GM18909 (cell line): Measurements from ENCODE around the gene SAP30BP.

Experiments used
- ATAC-seq: cut with Tn5 transposase; IDR thresholded peaks from one replicate; pipeline ENCODE4 v1.9.1; 2021; ENCODE audit warnings: mild to moderate bottlenecking; ENCODE audit not compliant: unreplicated experiment, poor library complexity

The SAP30BP gene

DNA sequence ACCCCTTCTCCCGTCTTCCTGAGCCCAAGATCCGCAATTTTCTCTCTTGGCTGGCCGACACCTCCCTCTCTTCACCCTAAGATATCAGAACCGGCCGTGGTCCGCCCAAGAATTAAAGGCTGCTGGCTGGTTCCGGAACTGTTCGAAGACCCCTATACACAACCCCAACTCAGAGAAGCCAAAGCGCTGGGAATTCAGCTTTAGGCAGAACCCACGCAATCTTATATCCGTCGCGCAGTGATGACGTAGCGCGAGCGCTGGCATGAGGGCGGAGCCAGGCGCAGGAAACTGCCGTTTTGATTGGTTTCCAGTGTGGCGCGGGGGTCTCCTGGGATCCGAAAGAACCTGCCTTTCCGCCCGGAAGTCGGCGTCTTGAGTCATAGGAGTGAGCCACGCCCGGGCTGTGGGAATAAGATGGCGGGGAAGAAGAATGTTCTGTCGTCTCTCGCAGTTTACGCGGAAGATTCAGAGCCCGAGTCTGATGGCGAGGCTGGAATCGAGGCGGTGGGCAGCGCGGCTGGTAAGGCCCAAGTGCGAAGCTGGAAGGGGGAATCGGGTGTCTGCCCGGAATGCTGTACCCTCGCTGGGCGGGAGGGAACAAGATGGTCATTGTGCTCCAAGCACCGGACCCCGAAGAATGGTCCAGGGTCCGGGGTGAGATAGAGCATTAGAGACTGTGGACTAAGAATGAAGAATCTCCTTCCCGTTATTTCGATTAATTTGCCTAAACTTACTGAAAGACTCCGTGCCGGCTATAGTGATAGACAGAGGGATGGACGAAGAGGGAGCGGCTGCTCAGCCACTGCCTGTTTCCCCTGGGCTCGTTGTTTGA lies at the start of gene SAP30BP, which contains the start of gene RECQL5:
SAP30BP (plus strand) TSS at position 380 of the 832 bp plus-strand sequence; CDS start at position 415, 35 bp downstream.
RECQL5 (minus strand) TSS at position 196 of the 832 bp plus-strand sequence. CDS start 597 bp downstream, outside the sequence.
- ATAC-seq = peak; percentile 76

GRCh38 chr17:75617675-75618074 lies 49.5 kb upstream of the SAP30BP start:
- no peak for ATAC-seq

DNA sequence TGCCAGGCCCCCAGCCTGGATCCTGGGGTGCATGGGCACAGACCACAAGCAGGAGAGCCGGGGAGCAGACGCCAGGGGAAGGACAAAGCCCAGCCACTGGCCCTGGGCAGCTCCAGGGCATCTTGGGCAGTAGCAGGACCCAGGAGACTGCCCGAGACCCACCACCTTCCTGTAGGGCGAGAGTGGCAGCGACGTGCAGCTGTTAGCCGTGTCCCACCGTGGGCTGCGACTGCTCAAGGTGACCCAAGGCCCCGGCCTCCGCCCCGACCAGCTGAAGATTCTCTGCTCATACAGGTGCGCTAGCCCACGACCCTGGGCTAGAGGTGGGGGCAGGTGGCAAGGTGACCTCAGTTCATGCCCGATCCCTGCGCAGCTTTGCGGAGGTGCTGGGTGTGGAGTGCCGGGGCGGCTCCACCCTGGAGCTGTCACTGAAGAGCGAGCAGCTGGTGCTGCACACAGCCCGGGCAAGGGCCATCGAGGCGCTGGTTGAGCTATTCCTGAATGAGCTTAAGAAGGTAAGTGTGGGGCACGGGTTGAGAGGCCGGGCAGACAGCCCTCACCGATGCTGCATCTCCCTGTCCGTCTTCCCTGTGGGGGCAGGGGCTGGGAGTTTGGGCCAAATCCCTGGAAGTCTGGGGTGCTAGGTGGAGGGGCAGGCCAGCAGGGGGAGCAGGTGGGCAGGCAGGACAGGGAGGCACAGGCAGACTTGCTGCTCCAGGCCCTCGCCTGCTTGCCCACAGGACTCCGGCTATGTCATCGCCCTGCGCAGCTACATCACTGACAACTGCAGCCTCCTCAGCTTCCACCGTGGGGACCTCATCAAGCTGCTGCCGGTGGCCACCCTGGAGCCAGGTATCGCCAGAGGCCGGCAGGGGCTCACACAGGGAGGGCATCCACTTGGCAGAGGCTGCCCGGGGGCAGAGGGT lies 47.4 kb upstream of the SAP30BP start:
- no peak for ATAC-seq

DNA sequence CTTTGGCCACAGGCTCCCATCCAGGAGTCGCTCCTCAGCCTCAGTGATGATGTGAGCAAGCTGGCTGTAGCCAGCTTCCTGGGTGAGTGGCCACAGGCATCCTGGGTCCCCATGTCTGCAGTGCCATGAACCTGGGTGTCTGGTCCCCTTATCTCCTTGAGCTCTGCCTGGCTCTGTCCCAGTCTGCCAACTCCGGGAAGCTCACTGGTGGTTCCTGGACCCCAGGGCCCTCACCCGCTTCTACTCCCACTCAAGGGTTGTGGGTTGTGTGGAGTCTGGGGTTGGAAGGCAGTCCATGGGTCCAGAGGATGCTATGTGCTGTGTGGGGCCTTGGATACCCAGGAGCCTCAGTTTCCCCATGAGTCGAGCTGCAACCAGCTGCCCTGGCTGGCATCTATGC lies 45.6 kb upstream of the SAP30BP start:
- ATAC-seq = no peak

DNA sequence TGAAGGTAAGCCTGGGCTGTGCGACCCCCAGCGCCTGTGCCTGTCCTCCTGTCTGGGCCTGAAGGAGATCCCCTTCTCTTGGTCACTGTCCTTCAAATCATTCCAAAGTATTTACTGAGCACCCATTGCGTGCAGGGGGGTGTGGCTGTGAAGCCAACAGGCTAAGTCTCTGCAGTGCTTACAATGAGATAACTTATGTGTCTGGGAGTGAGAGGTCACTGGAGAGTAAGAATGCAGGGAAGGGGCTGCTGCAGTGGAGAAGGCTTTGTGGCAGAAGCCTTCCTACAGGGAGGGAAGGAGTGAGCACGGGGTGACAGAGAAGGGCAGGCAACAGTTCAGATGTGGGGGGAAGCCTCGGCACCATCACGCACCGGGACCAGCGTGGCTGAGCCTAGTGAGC lies 45.1 kb upstream of the SAP30BP start:
- no peak for ATAC-seq

DNA sequence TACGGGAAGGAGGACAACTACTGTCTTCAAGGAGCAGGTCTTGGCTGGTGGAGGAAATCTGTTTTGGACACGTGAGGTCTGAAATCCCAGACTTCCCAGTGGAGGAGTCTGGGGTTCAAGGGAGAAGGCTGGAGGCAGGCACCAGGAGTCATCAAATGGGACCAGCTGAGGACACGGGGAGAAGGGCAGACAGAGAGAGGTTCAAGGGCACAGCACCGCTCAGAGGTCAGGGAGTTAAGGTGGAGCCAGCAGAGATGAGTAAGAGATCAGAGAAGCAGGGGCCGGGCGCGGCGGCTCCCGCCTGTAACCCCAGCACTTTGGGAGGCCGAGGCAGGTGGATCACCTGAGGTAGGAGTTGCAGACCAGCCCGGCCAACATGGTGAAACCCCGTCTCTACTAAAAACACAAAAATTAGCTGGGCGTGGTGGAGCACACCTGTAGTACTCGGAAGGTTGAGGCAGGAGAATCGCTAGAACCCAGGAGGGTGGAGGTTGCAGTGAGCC lies 44.3 kb upstream of the SAP30BP start:
- ATAC-seq = no peak

- ATAC-seq = no peak
Observed at GRCh38 chr17:75623386-75623785, 43.8 kb upstream of the SAP30BP start.

DNA sequence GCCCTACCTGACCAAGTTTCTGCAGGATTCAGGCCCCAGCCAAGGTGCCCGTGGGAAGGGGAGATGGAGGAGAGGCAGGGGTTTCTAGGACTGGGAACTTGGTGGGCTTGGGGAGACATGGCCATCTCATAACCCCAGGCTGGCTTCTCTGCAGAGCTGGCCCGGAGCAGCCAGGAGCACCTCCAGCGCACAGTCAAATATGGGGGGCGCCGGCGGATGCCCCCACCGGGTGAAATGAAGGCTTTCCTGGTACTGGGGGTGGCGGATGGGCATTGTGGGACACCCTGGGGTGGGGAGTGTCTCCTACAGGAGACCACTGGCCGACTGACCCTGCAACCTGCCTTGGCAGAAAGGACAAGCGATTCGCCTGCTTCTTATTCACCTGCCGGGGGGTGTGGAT lies 43.1 kb upstream of the SAP30BP start:
- no peak for ATAC-seq

DNA sequence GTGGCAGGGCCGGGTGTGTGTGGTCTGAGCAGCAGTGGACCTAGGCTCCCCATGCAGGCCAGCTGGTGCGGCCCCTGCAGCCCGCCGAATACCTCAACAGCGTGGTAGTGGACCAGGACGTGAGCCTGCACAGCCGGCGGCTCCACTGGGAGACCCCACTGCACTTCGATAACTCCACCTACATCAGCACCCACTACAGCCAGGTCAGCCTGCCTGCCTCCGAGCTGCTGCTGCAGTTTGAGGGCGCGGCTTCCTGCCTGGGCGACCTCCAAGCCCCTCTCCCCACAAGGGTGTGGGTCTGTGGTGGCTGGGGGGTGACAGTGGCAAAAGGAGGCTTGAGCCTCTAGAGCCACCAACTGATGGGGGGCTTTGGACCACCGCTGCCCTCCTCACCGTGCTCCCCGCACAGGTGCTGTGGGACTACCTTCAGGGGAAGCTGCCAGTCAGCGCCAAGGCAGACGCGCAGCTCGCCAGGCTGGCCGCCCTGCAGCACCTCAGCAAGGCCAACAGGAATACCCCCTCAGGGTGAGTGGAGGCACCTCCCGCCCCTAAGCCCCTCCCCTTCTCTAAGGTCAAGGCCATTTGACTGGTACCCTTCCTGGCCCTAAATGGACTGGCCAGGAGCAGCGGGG lies 42.3 kb upstream of the SAP30BP start:
- ATAC-seq = no peak

DNA sequence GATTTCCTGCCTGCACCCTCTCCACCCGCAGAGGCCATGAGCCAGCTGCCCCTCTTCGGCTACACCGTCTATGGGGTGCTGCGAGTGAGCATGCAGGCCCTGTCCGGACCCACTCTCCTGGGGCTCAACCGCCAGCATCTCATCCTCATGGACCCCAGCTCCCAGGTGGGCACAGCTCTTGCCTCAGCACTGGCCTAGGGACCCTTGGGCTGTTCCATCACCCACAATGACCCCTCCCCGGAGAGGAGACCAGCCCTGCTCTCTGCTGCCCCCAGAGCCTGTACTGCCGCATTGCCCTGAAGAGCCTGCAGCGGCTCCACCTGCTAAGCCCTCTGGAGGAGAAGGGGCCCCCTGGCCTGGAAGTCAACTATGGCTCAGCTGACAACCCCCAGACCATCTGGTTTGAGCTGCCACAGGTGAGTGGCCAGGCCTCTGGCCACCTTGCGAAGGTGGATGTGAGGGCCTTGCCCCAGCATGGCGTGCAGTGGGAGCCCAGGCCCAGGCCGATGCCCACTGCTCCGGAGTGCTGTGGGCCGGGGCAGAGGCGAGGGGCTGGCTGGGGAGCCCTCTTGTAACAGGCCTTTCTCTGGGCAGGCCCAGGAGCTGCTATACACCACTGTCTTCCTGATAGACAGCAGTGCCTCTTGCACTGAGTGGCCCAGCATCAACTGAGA lies 41.2 kb upstream of the SAP30BP start:
- ATAC-seq = no peak

GRCh38 chr17:75626496-75627038 lies 40.6 kb upstream of the SAP30BP start:
- no peak for ATAC-seq

- no peak for ATAC-seq
Observed at GRCh38 chr17:75627094-75627493, 40.0 kb upstream of the SAP30BP start.

DNA sequence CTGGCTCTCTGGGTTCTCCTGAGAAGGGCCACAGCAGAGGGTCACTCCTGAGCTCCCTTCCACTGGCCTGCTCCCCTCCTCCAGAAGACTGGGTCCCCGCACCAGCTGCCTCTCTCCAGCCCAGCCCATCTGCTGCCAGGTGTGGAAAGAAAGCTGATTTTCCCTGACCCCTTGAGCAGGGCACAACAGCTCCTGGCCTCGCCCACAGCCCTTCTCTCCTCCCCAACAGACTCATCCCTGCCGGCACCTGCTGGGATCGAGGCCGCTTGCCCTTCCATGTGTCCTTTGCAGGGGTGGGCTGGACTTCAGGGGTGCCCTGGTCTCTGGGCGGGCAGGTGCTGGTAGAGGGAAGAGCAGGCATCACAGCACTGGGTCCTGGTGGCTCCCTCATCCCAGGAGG lies 38.7 kb upstream of the SAP30BP start:
- no peak for ATAC-seq

DNA sequence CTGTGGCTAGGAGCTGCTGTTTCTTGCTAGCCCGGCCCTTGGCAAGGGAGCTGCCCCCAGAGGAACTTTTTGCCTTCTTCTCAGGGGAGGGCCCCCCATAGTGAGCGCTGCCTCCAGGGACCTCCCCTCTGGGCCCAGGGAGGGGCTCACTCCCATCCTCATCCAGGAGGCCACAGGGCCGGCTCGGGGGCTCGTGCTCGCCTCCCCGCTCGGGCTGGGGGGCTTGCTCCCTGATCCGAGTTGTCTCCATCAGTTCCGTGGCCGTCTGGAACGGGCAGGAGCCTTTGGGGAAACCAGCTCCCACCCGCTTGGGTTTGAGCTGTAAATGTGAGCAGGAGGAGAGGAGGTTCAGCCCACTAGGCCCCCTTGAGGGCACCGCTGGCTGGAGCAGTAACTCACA lies 38.0 kb upstream of the SAP30BP start:
- ATAC-seq = no peak

GRCh38 chr17:75630071-75630917 lies 36.8 kb upstream of the SAP30BP start:
- no peak for ATAC-seq

- ATAC-seq = no peak
Observed at GRCh38 chr17:75631353-75631752, 35.8 kb upstream of the SAP30BP start.

GRCh38 chr17:75632428-75632827 lies 34.7 kb upstream of the SAP30BP start:
- no peak for ATAC-seq

DNA sequence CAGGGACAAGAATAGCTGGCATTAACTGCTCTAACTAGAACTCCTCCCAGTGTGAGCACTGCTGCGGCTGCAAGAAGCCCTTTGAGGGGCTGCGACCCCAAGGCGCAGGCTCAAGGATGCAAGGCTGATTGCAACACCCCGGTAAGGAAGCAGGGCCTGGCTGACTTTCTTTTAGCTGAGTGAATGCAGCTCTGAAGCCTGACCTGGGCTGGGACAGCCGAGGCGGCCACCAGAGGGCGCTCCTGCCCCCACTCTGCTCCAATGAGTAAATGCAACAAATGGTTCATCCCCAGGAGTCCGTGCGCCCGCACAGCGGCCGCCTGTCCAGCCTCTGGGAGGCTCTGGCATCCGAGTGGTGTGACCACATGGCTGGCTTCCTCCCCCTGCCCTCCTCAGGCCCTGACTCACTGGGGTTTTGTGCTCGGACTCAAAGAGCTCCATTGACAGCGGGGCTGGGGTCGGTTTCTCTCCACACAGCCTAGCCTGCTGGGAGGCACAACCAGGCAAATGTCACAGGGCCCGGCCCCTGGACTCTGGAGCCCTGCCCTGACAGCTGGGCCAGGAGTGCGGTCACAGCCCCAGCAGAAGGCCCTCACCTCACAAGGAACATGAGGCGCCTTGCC lies 34.2 kb upstream of the SAP30BP start, which contains the start of gene SMIM5:
SMIM5 (plus strand) TSS at position 572 of the 623 bp plus-strand sequence. CDS start 6,768 bp downstream, outside the sequence.
- ATAC-seq = peak; percentile 58
